Body of pancreas (tissue), 4 donors: ENCODE data around the gene RYR3.

Source experiments
- CTCF ChIP-seq, 7 experiments: fragments of 450-650 bp in 4 of 7; fragments of 200-600 bp in 3 of 7; sonication (generic) in 3 of 7; IDR thresholded peaks; one replicate each; pipeline ENCODE4 v1.5.1; 2016 to 2019; ENCODE audit warnings: antibody characterized with exemption in 7 of 7
- POLR2A ChIP-seq, 3 donors: fragments of 450-650 bp; IDR thresholded peaks; one replicate each; pipeline ENCODE4 v1.6.1; 2016; ENCODE audit warnings: antibody characterized with exemption in 3 of 3, mild to moderate bottlenecking in 2 of 3

- TF ChIP-seq CTCF (IDR thresholded peaks at IDR 0.05): no peak
- TF ChIP-seq POLR2A (IDR thresholded peaks at IDR 0.05): no peak
These were observed 139.0 kb downstream of the RYR3 start for GRCh38 chr15:33449810-33450209.
